ENCODE results near the gene KRT13.

The KRT13 gene

GRCh38 chr17:41511716-41512115, 6.3 kb upstream of the KRT13 start:
- no peak for ATAC-seq
- TF ChIP-seq CSRNP3 (CRISPR knock-in tag; IDR thresholded peaks at IDR 0.05) (no peak), CREB5 (CRISPR knock-in tag; IDR thresholded peaks at IDR 0.05; ENCODE audit: low read depth) (no peak), ZFP3 (CRISPR knock-in tag; IDR thresholded peaks at IDR 0.05) (no peak), RARB (CRISPR knock-in tag; IDR thresholded peaks at IDR 0.05) (no peak), ISL1 (CRISPR knock-in tag; IDR thresholded peaks at IDR 0.05) (no peak), ZNF565 (CRISPR knock-in tag; conservative IDR thresholded peaks at IDR 0.05; ENCODE audit: low read depth) (no peak), CSDC2 (CRISPR knock-in tag; IDR thresholded peaks at IDR 0.05) (no peak), BACH2 (CRISPR knock-in tag; IDR thresholded peaks at IDR 0.05; ENCODE audit: borderline replicate concordance) (no peak), POU6F1 (CRISPR knock-in tag; IDR thresholded peaks at IDR 0.05; ENCODE audit: borderline replicate concordance, low read depth) (no peak), TOX (CRISPR knock-in tag; IDR thresholded peaks at IDR 0.05; ENCODE audit: borderline replicate concordance) (no peak), GLIS3 (CRISPR knock-in tag; IDR thresholded peaks at IDR 0.05) (no peak), PPARA (CRISPR knock-in tag; IDR thresholded peaks at IDR 0.05; ENCODE audit: borderline replicate concordance) (no peak)

GRCh38 chr17:41511116-41511515, 5.7 kb upstream of the KRT13 start:
- ATAC-seq, result no peak
- no peak for TF ChIP-seq CSDC2 (CRISPR knock-in tag; IDR thresholded peaks at IDR 0.05)
- TF ChIP-seq ZFP3 (CRISPR knock-in tag; IDR thresholded peaks at IDR 0.05), result no peak
- TF ChIP-seq ARNTL (CRISPR knock-in tag; IDR thresholded peaks at IDR 0.05; ENCODE audit: borderline replicate concordance, low read depth), result no peak
- TF ChIP-seq TOX (CRISPR knock-in tag; IDR thresholded peaks at IDR 0.05; ENCODE audit: borderline replicate concordance), result no peak
- TF ChIP-seq ESRRG (CRISPR knock-in tag; IDR thresholded peaks at IDR 0.05), result no peak
- TF ChIP-seq POU6F1 (CRISPR knock-in tag; IDR thresholded peaks at IDR 0.05; ENCODE audit: borderline replicate concordance, low read depth), result no peak

GRCh38 chr17:41510251-41511065, 5.0 kb upstream of the KRT13 start:
- no peak for ATAC-seq
- TF ChIP-seq TSHZ2 (CRISPR knock-in tag; IDR thresholded peaks at IDR 0.05) (no peak), ZC3H10 (CRISPR knock-in tag; IDR thresholded peaks at IDR 0.05) (no peak), BACH2 (CRISPR knock-in tag; IDR thresholded peaks at IDR 0.05; ENCODE audit: borderline replicate concordance) (no peak), ZNF565 (CRISPR knock-in tag; conservative IDR thresholded peaks at IDR 0.05; ENCODE audit: low read depth) (no peak), GLIS3 (CRISPR knock-in tag; IDR thresholded peaks at IDR 0.05) (no peak), POU6F1 (CRISPR knock-in tag; IDR thresholded peaks at IDR 0.05; ENCODE audit: borderline replicate concordance, low read depth) (no peak), ZFP3 (CRISPR knock-in tag; IDR thresholded peaks at IDR 0.05) (no peak), TCF4 (CRISPR knock-in tag; IDR thresholded peaks at IDR 0.05; ENCODE audit: borderline replicate concordance) (no peak), ZNF8 (CRISPR knock-in tag; IDR thresholded peaks at IDR 0.05) (no peak), ZNF70 (CRISPR knock-in tag; IDR thresholded peaks at IDR 0.05) (no peak)
